HG03139 (cell line): Measurements from ENCODE around the gene RBMX2.

Source experiments
- ATAC-seq: cut with Tn5 transposase; IDR thresholded peaks from one replicate; pipeline ENCODE4 v1.9.1; 2021; ENCODE audit not compliant: unreplicated experiment

The RBMX2 gene

DNA sequence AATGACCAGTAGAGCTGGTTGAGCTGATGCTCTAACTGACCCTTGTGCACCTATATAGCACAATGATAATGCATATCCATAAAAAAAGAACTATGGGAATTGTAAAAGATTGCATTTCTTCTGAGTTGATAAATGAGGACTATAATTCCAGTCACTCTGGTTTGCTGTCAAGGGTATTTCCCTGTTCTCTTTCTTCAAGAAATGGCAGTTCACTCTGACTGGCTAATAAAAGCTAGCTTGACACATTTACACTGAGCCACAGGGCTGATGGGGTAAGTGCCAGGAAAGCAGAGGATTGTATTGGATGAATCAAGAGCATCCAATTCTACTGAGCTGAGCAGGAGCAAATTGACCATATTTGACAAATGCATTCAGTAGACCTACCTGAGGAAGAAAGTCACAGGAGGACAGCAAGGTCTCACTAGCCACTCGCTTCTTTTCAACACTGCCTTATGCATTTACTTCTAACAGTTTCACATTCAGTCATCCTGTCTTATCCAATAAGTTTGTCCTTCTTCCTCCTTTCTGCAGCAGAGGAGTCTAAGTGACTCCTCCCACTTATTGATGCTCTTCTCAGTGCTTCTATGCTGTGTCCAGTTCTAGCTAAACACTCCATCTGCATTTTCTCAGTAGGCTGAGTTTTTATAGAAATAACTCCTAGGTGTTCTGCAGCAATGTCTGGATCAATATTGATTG, 43.0 kb downstream of the RBMX2 start:
- ATAC-seq: no peak

DNA sequence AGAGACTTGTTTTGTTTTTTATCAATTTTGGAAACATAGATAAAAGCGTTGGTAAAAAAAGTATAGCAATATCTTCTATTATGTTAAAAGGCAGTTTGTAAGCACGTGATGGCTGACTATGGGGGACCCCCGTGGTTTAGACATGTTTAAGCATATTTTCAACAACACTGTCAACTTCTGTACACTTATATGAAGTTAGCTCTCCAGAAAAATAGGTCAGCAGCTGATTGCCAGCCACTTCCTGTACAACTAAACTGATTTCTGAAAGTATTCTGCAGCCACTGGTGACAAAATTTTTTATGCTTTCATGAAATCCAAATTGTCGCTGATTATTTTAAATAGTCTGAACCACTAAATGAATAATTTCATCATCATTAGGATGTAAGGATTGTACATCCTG, 45.2 kb downstream of the RBMX2 start:
- no peak for ATAC-seq
